Measurements from ENCODE around the gene AIMP2.
"Not testable (repeated sequence)": the region's sequence is repeated elsewhere in the genome, so short reads cannot be mapped to it uniquely, and the experiment has no call there.

DNA sequence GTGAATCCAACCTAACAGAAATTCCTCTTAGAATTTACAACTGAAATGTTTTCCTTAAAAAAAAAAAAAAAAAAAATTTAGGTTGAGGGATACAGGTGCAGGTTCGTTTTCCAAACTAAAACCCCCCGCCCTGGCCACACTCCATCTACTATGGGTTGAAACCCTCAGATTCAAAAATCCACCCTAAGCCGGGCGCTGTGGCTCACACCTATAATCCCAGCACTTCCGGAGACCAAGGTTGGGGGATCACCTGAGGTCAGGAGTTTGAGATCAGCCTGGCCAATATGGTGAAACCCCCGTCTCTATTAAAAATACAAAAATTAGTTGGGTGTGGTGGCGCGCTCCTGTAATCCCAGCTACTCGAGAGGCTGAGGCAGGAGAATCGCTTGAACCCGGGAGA lies 50.9 kb downstream of the AIMP2 start:
- TF ChIP-seq, protein P1, sequence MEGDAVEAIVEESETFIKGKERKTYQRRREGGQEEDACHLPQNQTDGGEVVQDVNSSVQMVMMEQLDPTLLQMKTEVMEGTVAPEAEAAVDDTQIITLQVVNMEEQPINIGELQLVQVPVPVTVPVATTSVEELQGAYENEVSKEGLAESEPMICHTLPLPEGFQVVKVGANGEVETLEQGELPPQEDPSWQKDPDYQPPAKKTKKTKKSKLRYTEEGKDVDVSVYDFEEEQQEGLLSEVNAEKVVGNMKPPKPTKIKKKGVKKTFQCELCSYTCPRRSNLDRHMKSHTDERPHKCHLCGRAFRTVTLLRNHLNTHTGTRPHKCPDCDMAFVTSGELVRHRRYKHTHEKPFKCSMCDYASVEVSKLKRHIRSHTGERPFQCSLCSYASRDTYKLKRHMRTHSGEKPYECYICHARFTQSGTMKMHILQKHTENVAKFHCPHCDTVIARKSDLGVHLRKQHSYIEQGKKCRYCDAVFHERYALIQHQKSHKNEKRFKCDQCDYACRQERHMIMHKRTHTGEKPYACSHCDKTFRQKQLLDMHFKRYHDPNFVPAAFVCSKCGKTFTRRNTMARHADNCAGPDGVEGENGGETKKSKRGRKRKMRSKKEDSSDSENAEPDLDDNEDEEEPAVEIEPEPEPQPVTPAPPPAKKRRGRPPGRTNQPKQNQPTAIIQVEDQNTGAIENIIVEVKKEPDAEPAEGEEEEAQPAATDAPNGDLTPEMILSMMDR (IDR thresholded peaks at IDR 0.05) = not testable (repeated sequence)
- TF ChIP-seq POLR2A (IDR thresholded peaks at IDR 0.05) = not testable (repeated sequence)

Measured in thyroid gland (tissue), 4 donors.